Testis (tissue), 2 donors: Measurements from ENCODE around the gene NHERF1.

Source experiments
- POLR2A ChIP-seq: fragments of 450-650 bp; IDR thresholded peaks from one replicate; pipeline ENCODE4 v1.6.1; 2017; ENCODE audit warnings: antibody characterized with exemption, mild to moderate bottlenecking, moderate library complexity
- TF ChIP-seq, protein P1 (sequence below), 3 experiments: fragments of 450-650 bp in 2 of 3; fragments of 200-600 bp in 1 of 3; sonication (generic) in 1 of 3; IDR thresholded peaks; one replicate each; pipeline ENCODE4 v1.5.1; 2016 to 2019; ENCODE audit warnings: antibody characterized with exemption in 3 of 3, mild to moderate bottlenecking in 2 of 3, moderate library complexity in 1 of 3

- TF ChIP-seq, protein P1, sequence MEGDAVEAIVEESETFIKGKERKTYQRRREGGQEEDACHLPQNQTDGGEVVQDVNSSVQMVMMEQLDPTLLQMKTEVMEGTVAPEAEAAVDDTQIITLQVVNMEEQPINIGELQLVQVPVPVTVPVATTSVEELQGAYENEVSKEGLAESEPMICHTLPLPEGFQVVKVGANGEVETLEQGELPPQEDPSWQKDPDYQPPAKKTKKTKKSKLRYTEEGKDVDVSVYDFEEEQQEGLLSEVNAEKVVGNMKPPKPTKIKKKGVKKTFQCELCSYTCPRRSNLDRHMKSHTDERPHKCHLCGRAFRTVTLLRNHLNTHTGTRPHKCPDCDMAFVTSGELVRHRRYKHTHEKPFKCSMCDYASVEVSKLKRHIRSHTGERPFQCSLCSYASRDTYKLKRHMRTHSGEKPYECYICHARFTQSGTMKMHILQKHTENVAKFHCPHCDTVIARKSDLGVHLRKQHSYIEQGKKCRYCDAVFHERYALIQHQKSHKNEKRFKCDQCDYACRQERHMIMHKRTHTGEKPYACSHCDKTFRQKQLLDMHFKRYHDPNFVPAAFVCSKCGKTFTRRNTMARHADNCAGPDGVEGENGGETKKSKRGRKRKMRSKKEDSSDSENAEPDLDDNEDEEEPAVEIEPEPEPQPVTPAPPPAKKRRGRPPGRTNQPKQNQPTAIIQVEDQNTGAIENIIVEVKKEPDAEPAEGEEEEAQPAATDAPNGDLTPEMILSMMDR (IDR thresholded peaks at IDR 0.05) = no peak
- no peak for TF ChIP-seq POLR2A
Observed at GRCh38 chr17:74779501-74779900, 31.1 kb downstream of the NHERF1 start.
